HS-5 (cell line): Measurements from ENCODE around the gene CCDC170.

Experiments
- DNase-seq: peaks from one replicate; pipeline ENCODE4 v3.0.0-alpha.2; 2012; ENCODE audit warnings: low read depth

The CCDC170 gene

GRCh38 chr6:151618717-151619116, 124.9 kb downstream of the CCDC170 start:
- no peak for DNase-seq

GRCh38 chr6:151620179-151620578, 126.4 kb downstream of the CCDC170 start:
- DNase-seq, result no peak

GRCh38 chr6:151624071-151624470, 130.3 kb downstream of the CCDC170 start:
- DNase-seq, result no peak

- no peak for DNase-seq
Observed at GRCh38 chr6:151624481-151624880, 130.7 kb downstream of the CCDC170 start.

GRCh38 chr6:151624900-151625536, 131.2 kb downstream of the CCDC170 start:
- no peak for DNase-seq

- no peak for DNase-seq
Observed at GRCh38 chr6:151627689-151628444, 134.1 kb downstream of the CCDC170 start.

GRCh38 chr6:151629791-151630190, 136.0 kb downstream of the CCDC170 start:
- DNase-seq, result no peak

GRCh38 chr6:151630387-151630786, 136.6 kb downstream of the CCDC170 start:
- DNase-seq, result no peak

GRCh38 chr6:151630991-151631655, 137.3 kb downstream of the CCDC170 start:
- no peak for DNase-seq

GRCh38 chr6:151632415-151632987, 138.7 kb downstream of the CCDC170 start:
- no peak for DNase-seq

GRCh38 chr6:151633526-151634335, 139.9 kb downstream of the CCDC170 start:
- DNase-seq, result no peak

- no peak for DNase-seq
Observed at GRCh38 chr6:151634336-151634720, 140.5 kb downstream of the CCDC170 start.

GRCh38 chr6:151635741-151636140, 141.9 kb downstream of the CCDC170 start:
- no peak for DNase-seq

GRCh38 chr6:151637814-151638213, 144.0 kb downstream of the CCDC170 start:
- DNase-seq, result no peak

GRCh38 chr6:151639750-151640149, 145.9 kb downstream of the CCDC170 start:
- DNase-seq, result no peak

- no peak for DNase-seq
Observed at GRCh38 chr6:151641028-151641427, 147.2 kb downstream of the CCDC170 start.

- DNase-seq, result no peak
Observed at GRCh38 chr6:151647976-151648639, 154.3 kb downstream of the CCDC170 start.

- no peak for DNase-seq
Observed at GRCh38 chr6:151649835-151650234, 156.0 kb downstream of the CCDC170 start.

GRCh38 chr6:151651639-151652038, 157.8 kb downstream of the CCDC170 start:
- DNase-seq, result no peak

GRCh38 chr6:151652325-151652724, 158.5 kb downstream of the CCDC170 start:
- DNase-seq, result no peak

GRCh38 chr6:151655099-151655498, 161.3 kb downstream of the CCDC170 start:
- no peak for DNase-seq
